Endothelial cell (in vitro differentiated cells): ENCODE data around the gene STK40. TPM values are rescaled to one million over a fixed set of nuclear protein-coding genes. Genes with fewer than 3 reads are reported as not detected.

Experiments used
- DNase-seq: peaks from one replicate; pipeline ENCODE4 v3.0.0; 2021; ENCODE audit warnings: low spot score
- H3K27ac Mint-ChIP-seq: one replicate; pipeline ENCODE4 v1.8.0; 2021; ENCODE audit warnings: mixed read lengths, inconsistent platforms; ENCODE audit not compliant: unreplicated experiment
- H3K27me3 Mint-ChIP-seq: one replicate; pipeline ENCODE4 v1.8.0; 2021; ENCODE audit warnings: mild to moderate bottlenecking, moderate library complexity, mixed read lengths, inconsistent platforms; ENCODE audit not compliant: unreplicated experiment
- H3K36me3 Mint-ChIP-seq: one replicate; pipeline ENCODE4 v1.8.0; 2021; ENCODE audit warnings: mild to moderate bottlenecking, low read depth, mixed read lengths, inconsistent platforms; ENCODE audit not compliant: unreplicated experiment
- H3K4me1 Mint-ChIP-seq: one replicate; pipeline ENCODE4 v1.8.0; 2021; ENCODE audit warnings: mild to moderate bottlenecking, mixed read lengths, inconsistent platforms; ENCODE audit not compliant: unreplicated experiment
- H3K4me3 Mint-ChIP-seq: one replicate; pipeline ENCODE4 v1.8.0; 2021; ENCODE audit warnings: mild to moderate bottlenecking, mixed read lengths, inconsistent platforms; ENCODE audit not compliant: unreplicated experiment
- H3K9me3 Mint-ChIP-seq: one replicate; pipeline ENCODE4 v1.8.0; 2021; ENCODE audit warnings: mixed read lengths, inconsistent platforms; ENCODE audit not compliant: unreplicated experiment
- CTCF ChIP-seq: fragments of 200-600 bp; sonication (generic); IDR thresholded peaks from one replicate; pipeline ENCODE4 v1.5.0; 2021; ENCODE audit warnings: antibody characterized with exemption; ENCODE audit not compliant: unreplicated experiment
- total RNA-seq: library from RNA; stranded (reverse); fragmentation: NEBNext Ultra II Directional; extraction: Animal tissue kit (Norgen Biotek cat#: 25700); gene quantifications from one replicate; pipeline ENCODE4 v1.2.1, GENCODE V29; 2021; ENCODE audit not compliant: unreplicated experiment

STK40 gene
- total RNA-seq, 1 donor from 2014 or later = 37.3 TPM

DNA sequence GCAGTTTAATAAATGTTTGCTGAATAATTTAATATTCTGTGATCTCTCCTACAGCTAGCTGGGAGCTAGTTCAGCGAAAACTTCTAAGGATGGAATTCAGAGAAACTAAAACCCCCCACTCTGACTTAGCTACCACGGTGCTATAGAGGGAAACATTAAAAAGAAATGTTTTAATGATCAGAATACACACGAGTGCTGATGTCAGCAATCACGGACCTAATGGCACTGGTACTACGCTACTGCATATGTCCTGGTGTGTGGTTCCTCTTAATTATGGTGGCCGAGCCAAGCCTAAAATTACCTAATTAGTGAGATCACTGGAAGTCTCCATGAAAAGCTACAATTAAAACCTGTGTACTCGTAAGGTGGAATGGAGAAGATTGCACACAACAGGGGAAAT lies 35.9 kb upstream of the STK40 start:
- Mint-ChIP-seq H3K4me3 (no peak overlapping the region), H3K27me3 (no peaks in the 10 kb centered on the region), H3K27ac (no peak overlapping the region), H3K36me3 (no peaks in the 10 kb centered on the region), H3K4me1 (peaks cover 9% of the 10 kb centered on the region), H3K9me3 (no peaks in the 10 kb centered on the region)
- no peak for TF ChIP-seq CTCF
- no peak for DNase-seq

DNA sequence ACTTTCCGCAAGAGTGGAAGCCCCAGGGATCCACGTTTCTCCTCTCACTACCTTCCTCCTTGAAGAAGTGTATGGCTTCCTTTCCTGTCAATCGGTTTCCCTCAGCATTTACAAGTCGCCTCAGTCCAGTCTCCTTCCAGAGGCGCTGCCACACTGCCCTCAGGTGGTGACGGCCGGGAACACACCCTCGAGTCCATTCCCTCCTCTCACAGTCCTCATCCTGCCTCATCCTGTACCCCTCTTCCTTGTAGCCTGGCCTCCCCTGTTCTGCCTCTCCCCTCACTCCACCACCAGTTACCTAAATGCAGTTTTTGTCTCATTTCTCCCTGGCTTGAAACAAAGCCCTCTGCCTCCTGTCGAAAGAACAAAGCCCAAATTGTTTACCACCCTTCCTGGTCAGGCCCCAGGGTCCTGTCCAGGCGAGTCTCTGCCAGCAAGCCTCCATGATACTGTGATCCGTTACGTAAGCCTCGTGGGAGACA lies 35.2 kb upstream of the STK40 start:
- Mint-ChIP-seq H3K36me3 (no peaks in the 10 kb centered on the region), H3K9me3 (no peaks in the 10 kb centered on the region), H3K4me1 (peaks cover 9% of the 10 kb centered on the region), H3K27ac (peak overlapping the region; percentile 72), H3K27me3 (no peaks in the 10 kb centered on the region), H3K4me3 (no peak overlapping the region)
- DNase-seq = peak; percentile 96
- TF ChIP-seq CTCF = peak; percentile 73

GRCh38 chr1:36420409-36420808 lies 34.7 kb upstream of the STK40 start:
- no peaks in the 10 kb centered on the region for H3K27me3 Mint-ChIP-seq
- H3K4me3 Mint-ChIP-seq = no peak overlapping the region
- TF ChIP-seq CTCF = no peak
- H3K4me1 Mint-ChIP-seq = peaks cover 9% of the 10 kb centered on the region
- no peaks in the 10 kb centered on the region for H3K36me3 Mint-ChIP-seq
- DNase-seq = no peak
- no peaks in the 10 kb centered on the region for H3K9me3 Mint-ChIP-seq
- H3K27ac Mint-ChIP-seq = peak overlapping the region; percentile 72

- H3K27ac Mint-ChIP-seq = no peak overlapping the region
- TF ChIP-seq CTCF = no peak
- DNase-seq = no peak
- no peak overlapping the region for H3K4me3 Mint-ChIP-seq
- no peaks in the 10 kb centered on the region for H3K27me3 Mint-ChIP-seq
- H3K4me1 Mint-ChIP-seq = peaks cover 9% of the 10 kb centered on the region
- no peaks in the 10 kb centered on the region for H3K9me3 Mint-ChIP-seq
- H3K36me3 Mint-ChIP-seq = no peaks in the 10 kb centered on the region
Observed at GRCh38 chr1:36419569-36419968, 33.8 kb upstream of the STK40 start.

- no peaks in the 10 kb centered on the region for H3K36me3 Mint-ChIP-seq
- H3K9me3 Mint-ChIP-seq = no peaks in the 10 kb centered on the region
- no peak for DNase-seq
- H3K27me3 Mint-ChIP-seq = no peaks in the 10 kb centered on the region
- H3K4me1 Mint-ChIP-seq = peaks cover 9% of the 10 kb centered on the region
- TF ChIP-seq CTCF = no peak
- H3K27ac Mint-ChIP-seq = no peak overlapping the region
- H3K4me3 Mint-ChIP-seq = no peak overlapping the region
Observed at GRCh38 chr1:36419140-36419539, 33.4 kb upstream of the STK40 start.
